Stimulated activated CD8-positive, alpha-beta memory T cell treated with anti-CD3 and anti-CD28 coated beads, Interleukin-4, amount 100 ng/mL, for 1 hour (primary cell): ENCODE results near the gene OR13C4.
"Not testable (repeated sequence)": the region's sequence is repeated elsewhere in the genome, so short reads cannot be mapped to it uniquely, and the experiment has no call there.

Experiments used
- DNase-seq, 2 donors: peaks; one replicate each; pipeline ENCODE4 v3.0.0-alpha.2; 2020; ENCODE audit warnings: low read depth in 2 of 2, low spot score in 1 of 2

The OR13C4 gene

GRCh38 chr9:104527109-104527508 is at the start of gene OR13C4:
Gene OR13C4, minus strand, starts transcription at chr9:104527209. Its CDS starts 0 bp downstream, at chr9:104527209.
- DNase-seq: no peak

- no peak for DNase-seq
These were observed 48.4 kb upstream of the OR13C4 start for GRCh38 chr9:104575456-104575855.

GRCh38 chr9:104572612-104573011 is 45.6 kb upstream of the OR13C4 start:
- no peak for DNase-seq

GRCh38 chr9:104568868-104569267 is 41.9 kb upstream of the OR13C4 start, which contains the start of gene OR13C8:
Gene OR13C8, plus strand, starts transcription at chr9:104569168. Its CDS starts 0 bp downstream, at chr9:104569168.
- no peak for DNase-seq

GRCh38 chr9:104564358-104564757 is 37.3 kb upstream of the OR13C4 start:
- no peak for DNase-seq

- DNase-seq: no peak
These were observed 30.0 kb upstream of the OR13C4 start for GRCh38 chr9:104556830-104557634.

GRCh38 chr9:104555521-104555920 is 28.5 kb upstream of the OR13C4 start:
- no peak for DNase-seq

- DNase-seq: no peak
These were observed 26.3 kb upstream of the OR13C4 start for GRCh38 chr9:104553261-104553660.

GRCh38 chr9:104544644-104545043 is 17.6 kb upstream of the OR13C4 start:
- no peak for DNase-seq

GRCh38 chr9:104539275-104539674 is 12.3 kb upstream of the OR13C4 start:
- no peak for DNase-seq

- DNase-seq: no peak
These were observed 9.7 kb upstream of the OR13C4 start, which contains the start of gene OR13C3 for GRCh38 chr9:104536756-104537155. Gene OR13C3, minus strand, starts transcription at chr9:104536856. Its CDS starts 133 bp downstream, at chr9:104536723.

GRCh38 chr9:104520241-104520640 is 6.8 kb downstream of the OR13C4 start:
- DNase-seq: not testable (repeated sequence)

GRCh38 chr9:104514901-104515300 is 12.1 kb downstream of the OR13C4 start:
- DNase-seq: no peak

- no peak for DNase-seq
These were observed 20.4 kb downstream of the OR13C4 start for GRCh38 chr9:104506565-104506964.

- DNase-seq: no peak
These were observed 23.0 kb downstream of the OR13C4 start, which contains the start of gene OR13F1 for GRCh38 chr9:104503963-104504362. Gene OR13F1, plus strand, starts transcription at chr9:104504263. Its CDS starts 0 bp downstream, at chr9:104504263.

GRCh38 chr9:104503440-104503839 is 23.6 kb downstream of the OR13C4 start:
- no peak for DNase-seq

- no peak for DNase-seq
These were observed 32.2 kb downstream of the OR13C4 start for GRCh38 chr9:104494808-104495207.

GRCh38 chr9:104485014-104485413 is 42.0 kb downstream of the OR13C4 start:
- no peak for DNase-seq

- DNase-seq: no peak
These were observed 44.0 kb downstream of the OR13C4 start for GRCh38 chr9:104482921-104483570.
